HepG2 (cell line): ENCODE data around the gene LTB4R2. TPM values are rescaled to one million over a fixed set of nuclear protein-coding genes. Genes with fewer than 3 reads are reported as not detected.

Experiments used
- ATF5 ChIP-seq: sonication (generic); formaldehyde crosslinking; IDR thresholded peaks from 2 replicates; pipeline ENCODE4 v1.4.0; 2020; ENCODE audit warnings: mild to moderate bottlenecking, low read depth, missing genetic modification reagents
- BORCS8-MEF2B ChIP-seq: sonication (generic); formaldehyde crosslinking; IDR thresholded peaks from 2 replicates; pipeline ENCODE4 v1.8.0; 2022; ENCODE audit warnings: mild to moderate bottlenecking, missing genetic modification reagents
- BRF2 ChIP-seq: sonication (generic); formaldehyde crosslinking; IDR thresholded peaks from 2 replicates; pipeline ENCODE4 v1.8.1; 2022; ENCODE audit warnings: mild to moderate bottlenecking, missing genetic modification reagents
- CHD2 ChIP-seq: IDR thresholded peaks from 2 replicates; pipeline ENCODE4 v1.6.1; 2011; ENCODE audit warnings: low read depth, low read length, improper control_type of control experiment
- CREB3 ChIP-seq: sonication (generic); formaldehyde crosslinking; IDR thresholded peaks from 2 replicates; pipeline ENCODE4 v1.5.0; 2020; ENCODE audit warnings: missing genetic modification reagents
- ELF3 ChIP-seq: IDR thresholded peaks from 2 replicates; pipeline ENCODE4 v1.6.1; 2016; ENCODE audit warnings: missing genetic modification reagents, missing compliant biosample characterization
- GMEB2 ChIP-seq: IDR thresholded peaks from 2 replicates; pipeline ENCODE4 v1.6.1; 2016; ENCODE audit warnings: missing biosample characterization, missing genetic modification reagents, low read depth
- HOXA7 ChIP-seq: sonication (generic); formaldehyde crosslinking; IDR thresholded peaks from 2 replicates; pipeline ENCODE4 v1.8.1; 2022; ENCODE audit warnings: mild to moderate bottlenecking, missing genetic modification reagents, moderate library complexity
- KDM5A ChIP-seq: fragments of 200-600 bp; sonication (generic); IDR thresholded peaks from 2 replicates; pipeline ENCODE4 v1.7.0; 2018; ENCODE audit warnings: antibody characterized with exemption, mild to moderate bottlenecking, low read length, borderline replicate concordance
- LRRFIP1 ChIP-seq: sonication (generic); formaldehyde crosslinking; conservative IDR thresholded peaks from 2 replicates; pipeline ENCODE4 v1.4.0; 2020; ENCODE audit warnings: missing genetic modification reagents
- NR2F1 ChIP-seq, 2 experiments: fragments of 450-650 bp in 1 of 2; formaldehyde crosslinking in 1 of 2; IDR thresholded peaks; 2 replicates each; pipeline versions ENCODE4 v1.5.0 to v1.6.1; 2016 to 2020; ENCODE audit warnings: mild to moderate bottlenecking in 1 of 2, missing compliant biosample characterization in 1 of 2, missing genetic modification reagents in 1 of 2, moderate library complexity in 1 of 2
- PAX8 ChIP-seq: sonication (generic); formaldehyde crosslinking; IDR thresholded peaks from 2 replicates; pipeline ENCODE4 v1.8.0; 2022; ENCODE audit warnings: mild to moderate bottlenecking, missing genetic modification reagents, borderline replicate concordance
- PCBP1 ChIP-seq: fragments of 200-400 bp; formaldehyde crosslinking; IDR thresholded peaks from 2 replicates; pipeline ENCODE4 v1.6.1; 2017; ENCODE audit warnings: mild to moderate bottlenecking, low read depth, low read length, borderline replicate concordance
- SETDB1 ChIP-seq: sonication (generic); formaldehyde crosslinking; IDR thresholded peaks from 2 replicates; pipeline ENCODE4 v1.5.1; 2020; ENCODE audit warnings: missing genetic modification reagents, mild to moderate bottlenecking, borderline replicate concordance
- TBP ChIP-seq: sonication (generic); formaldehyde crosslinking; IDR thresholded peaks from 2 replicates; pipeline ENCODE4 v1.5.0; 2020; ENCODE audit warnings: missing genetic modification reagents
- THYN1 ChIP-seq: sonication (generic); formaldehyde crosslinking; IDR thresholded peaks from 2 replicates; pipeline ENCODE4 v1.8.1; 2023; ENCODE audit warnings: low read depth, mild to moderate bottlenecking, moderate library complexity, missing genetic modification reagents, borderline replicate concordance
- ZBTB38 ChIP-seq: sonication (generic); formaldehyde crosslinking; IDR thresholded peaks from 2 replicates; pipeline ENCODE4 v1.5.1; 2020; ENCODE audit warnings: mild to moderate bottlenecking, missing genetic modification reagents
- ZNF101 ChIP-seq: sonication (generic); formaldehyde crosslinking; IDR thresholded peaks from 2 replicates; pipeline ENCODE4 v1.4.0; 2020; ENCODE audit warnings: mild to moderate bottlenecking, low read depth, missing genetic modification reagents, borderline replicate concordance
- ZNF124 ChIP-seq: sonication (generic); formaldehyde crosslinking; IDR thresholded peaks from 2 replicates; pipeline ENCODE4 v1.4.0; 2020; ENCODE audit warnings: missing genetic modification reagents
- ZNF263 ChIP-seq: sonication (generic); formaldehyde crosslinking; IDR thresholded peaks from 2 replicates; pipeline ENCODE4 v1.4.0; 2020; ENCODE audit warnings: missing genetic modification reagents
- ZNF264 ChIP-seq: sonication (generic); formaldehyde crosslinking; IDR thresholded peaks from 2 replicates; pipeline ENCODE4 v1.4.0; 2020; ENCODE audit warnings: missing genetic modification reagents
- ZNF674 ChIP-seq: sonication (generic); formaldehyde crosslinking; IDR thresholded peaks from 2 replicates; pipeline ENCODE4 v1.5.0; 2020; ENCODE audit warnings: low read depth, mild to moderate bottlenecking, missing genetic modification reagents
- polyA plus RNA-seq, 8 experiments: library from polyadenylated mRNA; depleted of rRNA in 3 of 8; stranded (reverse) in 7 of 8; unstranded in 1 of 8; fragments of >200 nt; fragmentation: Illumina TruSeq in 4 of 8; extraction: Trizol in 4 of 8; gene quantifications; 2 replicates each; pipeline versions ENCODE4 v1.2.1 to v1.2.3, GENCODE V29; 2011 to 2016; ENCODE audit warnings: low read depth in 4 of 8, missing spikeins in 1 of 8, mixed read lengths in 1 of 8; ENCODE audit not compliant: insufficient read depth in 1 of 8
- total RNA-seq, 5 experiments: library from RNA; depleted of rRNA; stranded (reverse); fragments of >200 nt; fragmentation: Illumina TruSeq; extraction: Trizol; gene quantifications; 2 replicates each; pipeline ENCODE4 v1.2.3, GENCODE V29; 2016; ENCODE audit warnings: low read depth in 1 of 5

The LTB4R2 gene
- total and polyA plus RNA-seq, 2 of the 13 experiments (the other 11 are each of a cell fraction or from before 2014, with no cell fraction given): 3.9 to 6.9 TPM

GRCh38 chr14:24307156-24307574, 2.8 kb upstream of the LTB4R2 start (continued):
- TF ChIP-seq CREB3 (no peak), BORCS8-MEF2B (no peak), ELF3 (CRISPR knock-in tag) (no peak), ZBTB38 (CRISPR knock-in tag) (peak; percentile 100), THYN1 (CRISPR knock-in tag) (no peak), SETDB1 (CRISPR knock-in tag) (no peak), HOXA7 (CRISPR knock-in tag) (no peak), CHD2 (no peak), ZNF263 (CRISPR knock-in tag) (no peak), LRRFIP1 (CRISPR knock-in tag) (no peak), PAX8 (CRISPR knock-in tag) (no peak; the same call in 1 of the 2 replicates), BRF2 (no peak), ATF5 (CRISPR knock-in tag) (no peak), ZNF264 (CRISPR knock-in tag) (no peak), ZNF101 (CRISPR knock-in tag) (no peak), ZNF124 (CRISPR knock-in tag) (no peak), ZNF674 (CRISPR knock-in tag) (peak; percentile 85; the same call in 1 of the 2 replicates), GMEB2 (CRISPR knock-in tag) (no peak), KDM5A (no peak), NR2F1 (CRISPR knock-in tag; IDR thresholded peaks at IDR 0.05) (0 out of 4 replicates have a peak, but pooled peaks of 1 of the 2 experiments have one; percentile 9), PCBP1 (no peak), TBP (CRISPR knock-in tag) (no peak)
